Activated CD8-positive, alpha-beta memory T cell treated with anti-CD3 and anti-CD28 coated beads for 48 hours (primary cell): Measurements from ENCODE around the gene PSMD1.
"Not testable (repeated sequence)": the region's sequence is repeated elsewhere in the genome, so short reads cannot be mapped to it uniquely, and the experiment has no call there.

Source experiments
- DNase-seq, 3 experiments: peaks; one replicate each; pipeline ENCODE4 v3.0.0-alpha.2; 2020; ENCODE audit warnings: low read depth in 2 of 3, low spot score in 2 of 3

Gene PSMD1

DNA sequence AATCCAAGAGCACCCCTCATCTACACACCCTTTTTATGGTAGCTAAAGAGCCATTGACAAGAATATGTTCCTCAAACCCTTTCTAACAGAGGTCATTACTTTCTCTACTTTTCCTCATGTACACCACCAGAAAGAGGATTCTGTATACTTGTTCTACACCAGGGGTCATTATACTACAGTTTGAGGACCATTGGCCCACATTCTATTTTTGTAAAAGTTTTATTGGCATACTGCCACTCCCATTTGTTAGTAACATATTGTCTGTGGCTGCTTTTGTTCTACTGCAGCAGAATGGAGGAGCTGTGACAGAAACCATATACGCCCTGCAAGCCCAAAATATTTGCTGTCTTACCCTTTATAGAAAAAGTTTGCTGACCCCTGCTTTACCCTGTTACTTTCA lies 53.9 kb downstream of the PSMD1 start:
- no peak for DNase-seq

DNA sequence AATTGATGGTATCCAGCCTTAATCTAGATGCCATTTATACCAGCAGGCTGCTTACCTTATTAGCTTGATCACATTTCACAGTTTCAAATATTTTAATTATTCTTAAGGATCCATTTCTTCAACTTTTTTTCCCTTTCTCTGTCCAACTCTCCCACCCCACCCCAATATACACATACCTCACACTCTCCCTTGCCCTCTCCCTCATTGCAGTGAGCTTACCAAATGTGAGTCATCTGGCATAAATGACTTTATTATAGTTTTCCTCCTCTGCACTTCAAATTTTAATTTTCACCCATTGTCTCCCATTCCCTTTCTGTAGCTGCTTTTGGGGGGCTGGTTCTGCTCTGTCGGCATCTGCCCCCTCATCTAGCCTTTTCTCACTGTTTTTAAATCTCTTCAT lies 55.3 kb downstream of the PSMD1 start:
- DNase-seq, result no peak

DNA sequence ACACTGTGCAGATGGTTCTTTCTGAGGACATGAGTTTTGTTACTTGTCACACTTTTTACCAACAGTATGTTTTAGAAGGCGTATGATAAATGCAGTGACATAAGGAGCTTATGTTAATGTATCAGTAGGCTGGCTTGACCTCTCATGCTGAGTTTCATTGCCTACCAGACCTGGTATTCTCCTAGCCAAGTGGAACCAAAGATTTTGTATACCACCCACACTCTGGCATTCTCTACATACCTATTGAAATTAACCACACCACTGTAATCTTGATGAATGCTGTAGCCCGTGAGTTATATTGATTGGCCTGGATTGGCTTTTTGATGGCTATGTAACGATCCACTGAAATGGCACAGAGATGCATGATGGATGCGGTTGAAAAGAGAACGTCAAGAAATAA lies 56.8 kb downstream of the PSMD1 start:
- no peak for DNase-seq

DNA sequence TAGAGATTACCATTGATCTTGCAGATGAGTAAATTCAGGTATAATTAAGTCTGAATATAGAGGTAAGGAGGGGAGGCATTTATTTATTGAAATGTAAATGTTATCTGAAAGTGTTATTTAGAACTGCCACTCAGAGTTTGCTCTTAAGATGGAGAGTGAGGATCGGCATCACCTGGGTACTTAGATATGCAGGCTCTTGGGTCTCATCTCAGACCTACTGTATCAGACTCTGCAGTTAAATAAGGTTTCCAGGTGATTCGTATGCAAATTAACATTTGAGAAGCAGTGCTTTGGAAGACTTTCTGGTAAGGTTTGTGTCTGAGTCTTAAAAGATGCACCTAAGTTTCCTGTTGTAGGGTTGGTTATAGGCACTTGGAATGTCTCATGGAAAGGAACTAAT lies 59.0 kb downstream of the PSMD1 start:
- DNase-seq, result no peak

DNA sequence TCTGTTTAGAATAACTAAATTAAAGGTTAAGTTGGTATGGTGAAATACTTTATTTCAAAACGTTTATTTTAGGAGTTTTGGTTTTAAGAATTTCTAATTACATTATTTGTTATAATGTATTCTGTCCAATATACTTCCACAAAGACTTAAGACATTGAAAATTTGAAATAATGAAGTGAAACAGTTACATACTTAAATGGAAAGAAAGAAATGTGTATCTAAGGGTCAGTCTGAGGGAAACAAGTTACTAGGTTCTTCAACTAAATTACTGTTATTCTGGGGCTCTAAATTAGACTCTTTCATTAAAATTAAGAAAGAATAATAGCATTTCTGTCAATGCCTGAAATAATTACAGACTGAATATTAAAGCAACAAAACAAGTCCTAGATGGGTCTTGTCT lies 60.5 kb downstream of the PSMD1 start:
- DNase-seq, result no peak

DNA sequence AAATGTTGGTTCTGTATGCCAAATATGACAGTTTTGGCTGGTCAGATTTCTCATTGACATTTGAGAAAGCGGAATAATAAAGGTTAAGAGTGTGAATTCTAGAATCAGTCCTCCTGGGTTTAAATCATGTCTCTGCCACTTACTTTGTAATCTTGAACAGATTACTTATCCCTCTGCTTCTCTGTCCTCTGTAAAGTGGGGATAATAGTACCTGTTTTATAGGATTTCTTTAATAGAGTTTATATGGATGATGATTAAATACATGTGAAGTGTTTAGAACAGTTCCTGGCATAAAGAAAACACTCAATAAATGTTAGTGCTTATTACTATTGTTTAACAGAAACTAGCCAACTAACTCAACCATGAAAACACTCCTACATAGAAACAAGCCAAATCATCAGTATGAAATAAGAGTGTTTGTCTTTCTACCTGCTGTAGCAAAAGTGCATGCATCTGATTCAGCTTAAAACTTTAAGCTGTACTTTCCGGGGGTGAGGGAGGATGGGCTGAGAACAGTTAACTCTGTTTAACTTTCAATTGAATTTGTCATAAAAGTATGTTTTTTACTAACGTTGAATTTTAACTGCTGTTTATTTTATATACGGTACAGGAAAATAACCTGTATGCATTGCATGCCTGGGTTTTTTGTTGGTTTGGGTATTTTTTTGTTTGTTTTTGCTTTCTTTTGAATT lies 61.4 kb downstream of the PSMD1 start:
- no peak for DNase-seq

DNA sequence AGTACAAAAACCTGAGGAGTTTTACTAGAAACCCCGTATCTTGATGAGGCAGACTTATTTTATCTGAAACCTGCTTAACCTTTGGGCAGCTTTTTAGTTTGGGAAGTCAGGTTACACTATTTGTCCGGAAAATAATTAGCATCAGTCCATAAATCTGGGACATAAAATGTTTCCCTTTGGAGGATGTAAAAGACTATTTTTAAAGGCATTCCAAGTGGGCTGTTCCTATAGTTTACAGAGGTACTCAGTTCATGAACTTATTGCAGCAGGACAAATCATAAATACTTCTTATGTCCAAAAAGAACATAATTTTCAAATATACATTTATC lies 61.9 kb downstream of the PSMD1 start:
- DNase-seq, result no peak

DNA sequence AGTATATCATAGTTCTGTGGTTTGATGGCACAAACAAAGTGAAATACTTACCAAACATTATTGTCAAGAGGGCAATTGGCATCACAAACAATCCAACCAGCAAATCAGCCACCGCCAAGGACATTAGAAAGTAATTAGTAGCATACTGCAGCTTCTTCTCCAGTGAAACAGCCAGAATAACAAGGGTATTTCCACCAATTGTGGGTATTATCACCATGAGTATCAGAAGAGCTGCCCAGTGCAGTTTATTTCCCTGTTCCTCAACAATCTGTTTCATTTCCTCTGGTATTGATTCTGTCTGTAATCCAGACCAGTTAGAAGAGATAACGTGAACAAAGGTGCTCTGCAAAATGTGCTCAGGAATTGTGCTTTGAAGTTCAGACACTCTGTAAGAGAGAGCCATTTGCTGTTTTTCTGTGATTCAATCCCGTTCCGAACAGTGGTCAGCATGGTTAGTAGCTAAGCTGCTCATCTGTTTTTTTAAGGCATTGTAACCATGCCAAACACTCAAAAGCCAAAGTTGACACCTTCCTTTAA lies 66.8 kb downstream of the PSMD1 start:
- no peak for DNase-seq

DNA sequence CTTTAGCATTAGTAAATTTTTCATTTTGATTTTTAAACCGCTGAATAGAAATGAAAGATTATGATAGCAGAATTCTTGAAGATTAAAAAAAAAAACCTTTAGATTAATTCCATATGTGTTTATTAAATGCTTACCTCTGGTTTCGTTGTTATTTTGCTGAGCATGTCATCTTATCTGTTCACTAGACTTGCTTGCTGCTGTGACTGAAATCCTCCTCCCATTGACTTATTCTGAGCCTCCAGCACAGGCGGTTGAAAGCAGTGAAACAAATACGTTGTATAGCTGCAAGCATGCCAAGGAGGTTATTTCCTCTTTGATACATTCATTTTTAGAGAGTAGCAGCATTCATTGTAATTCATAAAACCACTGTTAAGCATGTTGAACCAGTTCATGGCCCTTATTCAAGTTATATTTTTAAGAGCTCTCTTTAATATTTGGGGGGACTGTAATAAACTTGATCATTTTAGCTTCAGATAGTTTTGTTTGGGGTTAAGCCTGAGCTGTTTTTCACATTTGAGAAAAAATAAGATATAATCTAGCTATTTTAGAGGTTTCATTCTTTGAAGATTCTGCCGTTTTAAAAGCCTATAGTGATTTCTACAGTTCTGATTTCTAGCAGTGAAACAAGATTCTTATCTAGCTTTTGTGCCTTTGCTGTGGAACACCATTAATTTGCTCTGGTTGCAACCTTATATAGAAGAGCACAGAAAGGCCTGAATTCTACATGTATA lies 68.3 kb downstream of the PSMD1 start, which contains the start of gene HTR2B:
Gene HTR2B, minus strand, starts transcription at position 205 of the 731 bp plus-strand sequence. CDS start 1,278 bp downstream, outside the sequence.
- DNase-seq, result no peak

DNA sequence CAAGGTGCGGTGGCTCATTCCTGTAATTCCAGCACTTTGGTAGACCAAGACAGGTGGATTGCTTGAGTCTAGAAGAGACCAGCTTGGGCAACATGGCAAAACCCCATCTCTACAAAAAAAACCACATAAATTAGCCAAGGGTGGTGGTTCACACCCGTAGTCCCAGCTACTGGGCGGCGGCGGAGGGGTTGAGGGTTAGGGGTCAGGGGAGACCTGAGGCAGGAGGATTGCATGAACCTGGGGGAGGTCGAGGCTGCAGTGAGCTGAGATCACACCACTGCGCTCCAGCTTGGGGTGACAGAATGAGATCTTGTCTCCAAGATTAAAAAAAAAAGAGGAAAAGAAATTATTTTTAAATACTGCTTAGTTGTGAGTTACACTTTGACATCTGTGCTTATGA lies 69.5 kb downstream of the PSMD1 start:
- no peak for DNase-seq

DNA sequence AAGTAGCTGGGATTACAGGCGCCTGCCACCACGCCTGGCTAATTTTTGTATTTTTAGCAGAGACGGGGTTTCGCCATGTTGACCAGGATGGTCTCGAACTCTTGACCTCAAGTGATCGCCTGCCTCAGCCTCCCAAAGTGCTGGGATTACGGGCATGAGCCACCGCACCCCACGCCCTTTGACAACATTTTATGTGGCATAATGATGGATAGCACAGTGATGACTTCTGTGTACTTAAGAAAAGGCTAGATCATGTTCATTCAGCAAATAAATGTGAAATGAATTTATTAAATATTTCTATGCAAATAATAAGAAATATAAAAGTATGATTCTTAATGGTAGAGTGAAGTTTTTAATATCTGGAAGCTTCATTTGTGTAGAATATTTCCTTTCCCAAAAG lies 70.8 kb downstream of the PSMD1 start:
- no peak for DNase-seq

DNA sequence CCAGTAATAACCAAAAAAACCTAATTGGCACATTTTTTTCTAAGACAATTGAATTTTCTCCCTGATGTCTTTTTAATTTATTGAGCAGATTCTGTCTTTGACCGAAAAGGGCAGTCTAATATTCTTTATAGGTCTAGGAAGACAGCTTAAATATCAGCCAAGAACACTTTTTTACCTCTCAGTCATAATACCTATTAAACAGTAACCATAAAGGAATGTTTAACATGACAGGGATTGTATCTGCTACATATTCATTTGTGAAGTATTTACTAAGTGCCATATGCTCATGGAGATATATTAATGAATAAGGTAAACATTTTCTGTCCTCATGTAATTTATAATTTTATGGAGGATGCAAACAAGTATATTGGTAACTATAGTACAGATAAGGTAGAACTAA lies 71.3 kb downstream of the PSMD1 start:
- DNase-seq, result no peak

DNA sequence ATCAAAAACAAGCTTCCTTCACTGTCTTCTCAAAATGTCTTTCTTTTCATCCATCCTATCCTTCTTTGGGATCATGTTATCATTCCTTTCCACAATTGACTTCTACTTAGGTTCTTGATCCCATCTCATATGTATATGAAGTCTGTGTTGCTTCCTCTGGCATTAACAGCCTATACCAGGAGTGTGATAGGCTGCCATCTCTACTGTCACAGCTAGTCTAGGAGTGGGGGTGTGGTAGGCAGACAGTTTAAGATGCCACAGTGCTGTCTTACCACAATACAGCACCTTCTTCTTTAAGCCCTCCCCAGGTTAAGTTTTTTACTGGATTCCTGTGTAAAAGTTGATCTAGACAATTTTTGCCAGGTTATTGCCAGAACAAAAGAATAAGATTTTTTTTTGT lies 71.9 kb downstream of the PSMD1 start:
- DNase-seq, result no peak

DNA sequence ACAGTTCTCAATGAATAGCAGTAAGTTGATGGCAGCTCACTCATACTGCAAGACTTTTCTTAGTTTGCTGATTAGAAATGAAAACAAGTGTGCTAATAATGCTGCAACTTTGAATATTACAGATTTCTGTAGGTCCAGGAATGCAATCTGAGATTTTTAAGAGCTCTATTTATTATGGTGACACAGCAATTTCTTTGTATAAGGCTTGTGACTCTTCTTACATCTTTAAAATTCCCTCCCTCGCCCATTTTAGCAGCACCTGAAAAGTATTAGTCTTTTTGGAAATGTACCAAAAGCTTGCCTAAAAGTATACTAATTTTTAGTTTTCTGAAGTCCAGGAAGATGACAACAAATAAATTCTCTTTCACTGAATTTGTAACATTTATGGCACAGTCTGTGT lies 72.5 kb downstream of the PSMD1 start:
- no peak for DNase-seq

DNA sequence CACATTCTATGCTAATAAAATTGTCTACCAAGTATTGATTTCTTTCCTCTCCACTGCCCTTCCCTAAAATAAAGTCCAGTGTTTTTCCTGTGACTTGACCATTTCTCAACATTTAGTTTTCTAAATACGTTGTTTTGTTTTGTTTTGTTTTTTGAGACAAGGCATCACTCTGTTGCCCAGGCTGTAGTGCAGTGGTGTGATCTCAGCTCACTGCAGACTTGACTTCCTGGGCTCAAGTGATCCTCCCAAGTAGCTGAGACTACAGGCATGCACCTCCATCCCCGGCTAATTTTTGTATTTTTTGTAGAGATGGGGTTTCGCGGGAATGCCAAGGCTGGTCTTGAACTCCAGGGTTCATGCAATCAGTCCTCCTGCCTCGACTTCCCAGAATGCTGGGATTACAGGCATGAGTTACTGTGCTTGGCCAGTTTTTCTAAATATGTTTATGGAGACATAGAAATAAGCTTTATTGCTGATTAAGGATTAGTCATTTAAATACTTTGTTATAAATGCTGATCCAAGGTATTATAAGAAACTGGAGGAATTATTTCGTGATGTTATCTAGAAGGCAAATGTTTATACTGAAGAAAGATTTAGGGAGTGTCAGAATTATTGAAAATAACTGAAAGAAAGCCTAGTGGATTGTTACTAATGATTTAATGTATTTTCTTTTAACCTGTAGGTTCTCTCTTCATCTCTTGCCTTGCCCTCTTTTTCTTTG lies 73.8 kb downstream of the PSMD1 start:
- no peak for DNase-seq

DNA sequence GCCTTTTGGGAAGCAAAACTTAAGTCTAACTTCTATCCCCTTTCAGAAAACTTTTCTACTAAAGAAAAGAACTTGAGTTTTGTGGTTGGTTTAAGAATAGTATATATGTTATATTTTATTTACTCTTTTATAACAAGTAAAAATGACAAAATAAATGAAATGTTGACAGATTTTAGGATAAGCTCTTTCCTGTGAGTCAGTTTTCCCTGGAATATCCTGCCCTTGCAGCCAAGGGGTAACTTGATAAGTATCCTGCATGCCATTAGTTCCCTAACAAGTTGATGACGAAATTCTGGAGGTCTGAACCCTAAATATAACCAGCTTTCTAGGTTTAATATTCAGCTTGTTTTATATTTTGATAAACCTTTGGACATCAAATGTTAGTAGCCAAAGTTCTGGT lies 75.5 kb downstream of the PSMD1 start:
- DNase-seq, result no peak

DNA sequence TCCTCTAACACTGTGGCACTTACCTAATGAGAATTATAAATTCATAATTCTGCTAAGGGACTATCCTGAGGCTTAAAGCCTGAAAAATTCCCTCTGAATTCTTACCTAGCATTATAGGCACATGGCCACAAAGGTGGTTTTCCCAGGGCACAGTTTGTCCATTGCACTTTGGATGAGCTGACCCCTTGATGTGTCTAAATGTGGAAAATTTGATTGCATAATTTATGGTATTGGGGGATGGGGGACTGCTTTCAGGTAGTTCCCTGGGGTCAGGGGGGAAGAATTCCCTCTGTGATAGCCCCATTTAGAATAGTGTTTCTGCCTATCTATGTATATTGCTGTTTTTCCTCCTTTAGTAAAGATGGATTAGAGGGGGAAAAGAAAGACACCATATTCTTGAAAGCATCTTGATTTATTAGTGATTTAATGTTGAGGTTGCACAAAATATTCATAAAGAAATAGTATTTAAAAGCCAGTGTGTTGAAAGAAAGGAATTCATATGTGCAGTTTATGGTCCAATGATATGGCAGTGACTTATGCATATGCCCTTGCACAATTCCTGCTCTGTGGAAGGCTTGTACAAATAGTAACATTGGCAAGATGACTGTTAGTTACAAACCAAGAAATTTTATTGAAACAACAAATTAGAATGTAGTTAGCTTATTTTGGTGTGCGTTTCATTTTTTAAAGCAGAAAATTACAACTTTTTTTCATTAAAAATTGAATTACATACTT lies 76.9 kb downstream of the PSMD1 start:
- no peak for DNase-seq

DNA sequence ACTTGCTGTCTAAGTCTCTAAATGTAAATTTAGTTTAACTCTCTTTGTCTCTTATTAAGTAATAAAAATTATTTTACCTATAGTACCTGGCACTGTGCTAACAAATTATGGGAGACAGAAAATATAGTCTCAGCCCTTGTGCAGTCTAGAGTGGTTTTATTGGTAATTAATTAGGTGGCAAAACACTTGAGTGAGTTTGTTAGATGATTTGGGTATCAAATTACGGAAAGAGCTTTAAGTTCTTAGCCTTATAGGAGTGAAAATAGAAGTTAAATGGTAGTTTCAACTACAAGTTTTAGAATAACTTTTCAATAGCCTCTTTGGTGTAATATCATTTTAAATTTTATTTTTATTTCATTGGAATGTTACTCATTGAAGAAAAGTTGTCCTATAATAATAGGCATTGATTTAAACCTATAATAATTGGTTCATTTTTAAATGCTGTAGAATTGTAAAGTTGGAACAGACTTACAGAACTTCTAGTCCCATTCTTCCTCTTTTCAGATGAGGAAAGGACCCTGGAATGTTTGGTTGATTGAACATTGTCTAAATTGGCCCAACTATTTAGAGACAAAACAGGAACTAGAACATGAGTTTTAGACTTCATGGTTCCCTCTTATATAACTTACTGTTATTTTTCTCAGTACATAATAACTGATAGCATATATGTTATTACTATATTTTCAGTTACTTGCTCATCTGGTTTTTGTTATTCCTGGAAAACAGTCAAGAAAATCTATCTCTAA lies 78.4 kb downstream of the PSMD1 start:
- DNase-seq, result no peak

DNA sequence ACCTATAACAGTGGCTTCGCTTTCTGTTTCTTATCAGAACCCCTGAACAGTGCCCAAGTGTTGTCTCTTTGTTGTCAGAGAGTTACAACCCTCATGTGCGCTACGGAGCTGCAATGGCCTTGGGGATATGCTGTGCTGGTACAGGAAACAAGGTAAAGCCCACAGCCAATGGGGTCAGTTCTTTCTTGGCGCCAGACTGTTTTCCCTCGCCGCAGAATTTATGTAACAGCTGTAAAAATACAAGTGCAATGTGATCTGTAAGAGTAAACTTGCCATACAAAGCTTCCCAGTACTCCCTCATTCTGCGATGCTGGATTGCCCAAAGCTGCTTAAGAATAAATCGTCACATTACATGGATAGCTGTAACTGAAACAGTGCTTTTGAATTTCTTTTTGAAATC lies 82.0 kb downstream of the PSMD1 start:
- DNase-seq, result no peak

DNA sequence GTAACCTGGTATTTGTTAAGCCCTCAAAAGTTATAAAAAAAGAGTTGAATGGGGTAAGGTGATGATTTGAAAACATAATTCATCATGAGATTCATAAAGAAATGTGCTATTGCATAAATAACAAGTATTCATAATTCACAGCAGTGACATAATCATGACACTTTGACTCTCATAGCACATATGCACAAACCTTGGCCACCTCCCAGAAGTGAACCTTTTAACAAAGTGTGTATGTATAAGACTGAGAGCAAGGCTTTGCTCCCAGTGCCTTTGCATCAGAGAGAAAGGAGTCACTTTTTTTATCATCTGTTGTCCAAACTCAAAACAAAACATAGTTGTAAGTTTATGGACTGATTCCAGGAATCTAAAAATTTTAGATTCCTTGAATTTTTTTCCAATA lies 83.1 kb downstream of the PSMD1 start:
- DNase-seq, result no peak

DNA sequence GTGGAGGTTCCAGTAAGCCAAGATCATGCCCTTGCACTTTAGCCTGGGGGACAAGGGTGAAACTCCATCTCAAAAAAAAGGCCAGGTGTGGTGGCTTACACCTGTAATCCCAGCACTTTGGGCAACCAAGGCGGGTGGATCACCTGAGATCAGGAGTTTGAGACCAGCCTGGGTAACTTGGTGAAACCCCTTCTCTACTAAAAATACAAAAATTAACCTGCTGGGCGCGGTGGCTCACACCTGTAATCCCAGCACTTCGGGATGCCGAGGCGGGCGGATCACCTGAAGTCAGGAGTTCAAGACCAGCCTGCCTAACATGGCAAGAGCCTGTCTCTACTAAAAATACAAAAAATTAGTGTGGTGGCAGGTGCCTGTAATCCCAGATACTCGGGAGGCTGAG lies 84.1 kb downstream of the PSMD1 start:
- DNase-seq, result not testable (repeated sequence)
